H1 (cell line): ENCODE results near the gene NRROS. TPM values are rescaled to one million over a fixed set of nuclear protein-coding genes. Genes with fewer than 3 reads are reported as not detected.

Source experiments
- CTCF ChIA-PET: fragments of 300-600 bp; sonication (Branson Sonifier 250); formaldehyde crosslinking; loops from one replicate; lab custom pipeline; 2021; ENCODE audit not compliant: partially characterized antibody; lab: Charles Lee
- POLR2A ChIA-PET: fragments of 300-600 bp; sonication (Branson Sonifier 250); formaldehyde crosslinking; loops from one replicate; lab custom pipeline; 2021; ENCODE audit warnings: inconsistent platforms; ENCODE audit not compliant: partially characterized antibody; lab: Charles Lee
- DNase-seq, 2 experiments: peaks; one replicate each; pipeline versions ENCODE4 v3.0.0 to v3.0.0-alpha.2; 2010 to 2022; ENCODE audit warnings: low spot score in 2 of 2, low read depth in 1 of 2, mixed read lengths in 1 of 2
- FAIRE-seq: peaks from 2 replicates; lab custom pipeline; 2011; peaks lifted over from hg19 to GRCh38; lab: Jason Lieb, UNC
- H2AFZ ChIP-seq: 2 replicates; pipeline ENCODE4 v1.8.1; 2012; ENCODE audit warnings: low read length, inconsistent platforms
- H2AK5ac ChIP-seq: 2 replicates; pipeline ENCODE4 v1.6.1; 2013; ENCODE audit warnings: low read depth, low read length
- H2BK120ac ChIP-seq: replicated peaks from 2 replicates; pipeline ENCODE3; 2013; ENCODE audit warnings: low read depth, low read length, inconsistent platforms
- H2BK12ac ChIP-seq: 2 replicates; pipeline ENCODE4 v1.6.1; 2013; ENCODE audit warnings: low read depth, low read length
- H2BK15ac ChIP-seq: 2 replicates; pipeline ENCODE4 v1.6.1; 2013; ENCODE audit warnings: low read length
- H2BK20ac ChIP-seq: 2 replicates; pipeline ENCODE4 v1.6.1; 2013; ENCODE audit warnings: low read length
- H2BK5ac ChIP-seq: 2 replicates; pipeline ENCODE4 v1.6.1; 2013; ENCODE audit warnings: low read depth, low read length
- H3K14ac ChIP-seq: 2 replicates; pipeline ENCODE4 v1.6.1; 2013; ENCODE audit warnings: inconsistent platforms; ENCODE audit not compliant: insufficient read length
- H3K18ac ChIP-seq: 2 replicates; pipeline ENCODE4 v1.6.1; 2013; ENCODE audit warnings: low read length; ENCODE audit errors: extremely low read depth
- H3K23ac ChIP-seq: 2 replicates; pipeline ENCODE4 v1.6.1; 2013; ENCODE audit warnings: inconsistent platforms; ENCODE audit not compliant: insufficient read length
- H3K23me2 ChIP-seq: 2 replicates; pipeline ENCODE4 v1.6.1; 2013; ENCODE audit warnings: low read depth, low read length
- H3K27ac ChIP-seq: 2 replicates; pipeline ENCODE4 v1.6.1; 2011; ENCODE audit warnings: low read depth, low read length, inconsistent platforms
- H3K27me3 ChIP-seq, 4 experiments: replicated peaks in 1 of 4; 1 replicate in 1 of 4; 2 replicates in 3 of 4; pipeline versions ENCODE4 v1.6.1 to v1.8.1; 2011 to 2013; ENCODE audit warnings: low read length in 3 of 4, mild to moderate bottlenecking in 3 of 4, inconsistent platforms in 2 of 4, mixed read lengths in 2 of 4, moderate library complexity in 1 of 4; ENCODE audit not compliant: control insufficient read depth in 3 of 4, insufficient read depth in 3 of 4; ENCODE audit errors: extremely low read depth in 1 of 4
- H3K36me3 ChIP-seq, 4 experiments: 2 replicates each; pipeline versions ENCODE4 v1.6.1 to v1.8.1; 2011 to 2013; ENCODE audit warnings: mild to moderate bottlenecking in 4 of 4, low read length in 3 of 4, moderate library complexity in 2 of 4, control low read depth in 1 of 4, inconsistent platforms in 1 of 4; ENCODE audit not compliant: insufficient read depth in 4 of 4, control insufficient read depth in 2 of 4
- H3K4ac ChIP-seq: replicated peaks from 2 replicates; pipeline ENCODE3; 2013; ENCODE audit warnings: low read length, low read depth, mixed read lengths, inconsistent platforms; ENCODE audit not compliant: insufficient read length
- H3K4me1 ChIP-seq, 4 experiments: replicated peaks in 1 of 4; 1 replicate in 1 of 4; 2 replicates in 3 of 4; pipeline versions ENCODE4 v1.6.1 to v1.8.1; 2011 to 2013; ENCODE audit warnings: low read length in 3 of 4, inconsistent platforms in 2 of 4, mixed read lengths in 1 of 4; ENCODE audit not compliant: insufficient read depth in 4 of 4, control insufficient read depth in 3 of 4
- H3K4me2 ChIP-seq, 2 experiments: 2 replicates each; pipeline versions ENCODE4 v1.6.1 to v1.8.1; 2011 to 2013; ENCODE audit warnings: low read depth in 2 of 2, low read length in 2 of 2, control low read depth in 1 of 2, inconsistent platforms in 1 of 2, mild to moderate bottlenecking in 1 of 2; ENCODE audit not compliant: insufficient read depth in 1 of 2
- H3K4me3 ChIP-seq, 4 experiments: fragments of 200-600, 300-600 bp in 1 of 4; sonication (generic), shearing (Covaris generic), sonication (Bioruptor Twin) in 1 of 4; 2 replicates each; pipeline versions ENCODE4 v1.5.1 to v1.8.1; 2011 to 2016; ENCODE audit warnings: low read length in 4 of 4, low read depth in 3 of 4, control low read depth in 2 of 4, inconsistent platforms in 2 of 4, mild to moderate bottlenecking in 2 of 4, mixed read lengths in 1 of 4, moderate library complexity in 1 of 4; ENCODE audit not compliant: insufficient read depth in 2 of 4; ENCODE audit errors: extremely low read depth in 1 of 4
- H3K56ac ChIP-seq: replicated peaks from 2 replicates; pipeline ENCODE3; 2013; ENCODE audit warnings: low read depth, mild to moderate bottlenecking, mixed read lengths, low read length, inconsistent platforms; ENCODE audit not compliant: insufficient read length
- H3K79me1 ChIP-seq: 2 replicates; pipeline ENCODE4 v1.6.1; 2013; ENCODE audit warnings: low read depth, low read length, control low read depth
- H3K79me2 ChIP-seq, 2 experiments: 2 replicates each; pipeline versions ENCODE4 v1.6.1 to v1.8.1; 2012 to 2013; ENCODE audit warnings: low read length in 2 of 2, mild to moderate bottlenecking in 2 of 2, inconsistent platforms in 1 of 2; ENCODE audit not compliant: insufficient read depth in 2 of 2, control insufficient read depth in 1 of 2
- H3K9ac ChIP-seq, 4 experiments: replicated peaks in 1 of 4; 1 replicate in 1 of 4; 2 replicates in 3 of 4; pipeline versions ENCODE4 v1.6.1 to v1.8.1; 2011 to 2013; ENCODE audit warnings: low read depth in 3 of 4, low read length in 3 of 4, control low read depth in 2 of 4, mild to moderate bottlenecking in 2 of 4, moderate library complexity in 2 of 4, inconsistent platforms in 1 of 4; ENCODE audit errors: extremely low read depth in 1 of 4
- H3K9me3 ChIP-seq, 2 experiments: 2 replicates each; pipeline versions ENCODE4 v1.6.1 to v1.8.1; 2012 to 2013; ENCODE audit warnings: mild to moderate bottlenecking in 2 of 2, moderate library complexity in 2 of 2, control low read depth in 1 of 2, inconsistent platforms in 1 of 2, low read depth in 1 of 2, low read length in 1 of 2, mixed read lengths in 1 of 2; ENCODE audit not compliant: insufficient read depth in 2 of 2
- H4K20me1 ChIP-seq, 2 experiments: replicated peaks in 1 of 2; 2 replicates each; pipeline versions ENCODE3 to v1.8.1; 2011 to 2013; ENCODE audit warnings: inconsistent platforms in 2 of 2, low read length in 2 of 2, mild to moderate bottlenecking in 1 of 2; ENCODE audit not compliant: insufficient read depth in 2 of 2, control insufficient read depth in 1 of 2
- H4K5ac ChIP-seq: 2 replicates; pipeline ENCODE4 v1.6.1; 2013; ENCODE audit warnings: low read length, low read depth, mixed read lengths, inconsistent platforms; ENCODE audit not compliant: insufficient read length
- H4K8ac ChIP-seq: 2 replicates; pipeline ENCODE4 v1.8.0; 2013; ENCODE audit warnings: mild to moderate bottlenecking, moderate library complexity, low read length, inconsistent platforms; ENCODE audit not compliant: insufficient read depth; ENCODE audit errors: extremely low read depth
- H4K91ac ChIP-seq: replicated peaks from 2 replicates; pipeline ENCODE3; 2013; ENCODE audit warnings: low read length, mixed read lengths, inconsistent platforms; ENCODE audit not compliant: insufficient read length
- CREB1 ChIP-seq: IDR thresholded peaks from 2 replicates; pipeline ENCODE4 v1.6.1; 2012; ENCODE audit warnings: inconsistent platforms
- GTF2F1 ChIP-seq: IDR thresholded peaks from 2 replicates; pipeline ENCODE4 v1.6.1; 2012; ENCODE audit warnings: low read depth, low read length, improper control_type of control experiment, borderline replicate concordance
- JUND ChIP-seq: IDR thresholded peaks from 2 replicates; pipeline ENCODE4 v1.6.1; 2011; ENCODE audit warnings: mild to moderate bottlenecking, improper control_type of control experiment, low read length
- RXRA ChIP-seq: IDR thresholded peaks from 2 replicates; pipeline ENCODE4 v1.6.1; 2011; ENCODE audit warnings: low read depth, mild to moderate bottlenecking, low read length, moderate library complexity; ENCODE audit not compliant: insufficient read depth
- USF2 ChIP-seq: IDR thresholded peaks from 2 replicates; pipeline ENCODE4 v1.6.1; 2011; ENCODE audit warnings: low read length, improper control_type of control experiment
- ZNF274 ChIP-seq: IDR thresholded peaks from 2 replicates; pipeline ENCODE4 v1.7.0; 2012; ENCODE audit warnings: low read length, borderline replicate concordance; ENCODE audit errors: extremely low read depth
- WGBS, 2 experiments: shearing (Covaris generic) in 1 of 2; methylation state at CpG; one replicate each; pipeline versions ENCODE4 v1.1.6 to v1.1.7; 2013 to 2015; ENCODE audit warnings: low lambda C conversion rate in 2 of 2, mixed read lengths in 2 of 2, inconsistent platforms in 1 of 2, low coverage in 1 of 2, missing lambda C conversion rate in 1 of 2; ENCODE audit not compliant: insufficient replicate concordance in 2 of 2, insufficient coverage in 1 of 2, insufficient read length in 1 of 2; ENCODE audit errors: extremely low coverage in 1 of 2, missing lambda C conversion rate in 1 of 2; 5-methylcytosine and 5-hydroxymethylcytosine counted together
- polyA plus RNA-seq, 7 experiments: library from polyadenylated mRNA; depleted of rRNA in 3 of 7; stranded (reverse) in 5 of 7; unstranded in 2 of 7; fragments of >200 nt in 5 of 7; fragments of 200-250 nt in 2 of 7; gene quantifications; 1 replicate in 5 of 7; 2 replicates in 1 of 7; 4 replicates in 1 of 7; pipeline versions ENCODE4 v1.2.1 to v1.2.3, GENCODE V29; 2011 to 2013; ENCODE audit warnings: missing spikeins in 2 of 7, mixed read lengths in 2 of 7
- total RNA-seq: library from RNA; stranded (reverse); fragmentation: NEBNext Ultra II Directional; extraction: Animal tissue kit (Norgen Biotek cat#: 25700); gene quantifications from 2 replicates; pipeline ENCODE4 v1.2.1, GENCODE V29; 2021

NRROS gene
- total and polyA plus RNA-seq, 2 of the 8 experiments (the other 6 are each of a cell fraction or from before 2014, with no cell fraction given): 5.3 to 7.3 TPM

- H3K9me3 ChIP-seq: no peaks in the 10 kb centered on the region
- H3K79me2 ChIP-seq: peaks cover 0 to 2% of the 10 kb centered on the region in 2 experiments; a peak in 1 of 4 replicates
- H3K36me3 ChIP-seq: no peaks in the 10 kb centered on the region
- no peak for FAIRE-seq
- no peak overlapping the region for H2BK120ac ChIP-seq
- H2AK5ac ChIP-seq: no peak overlapping the region
- no peak overlapping the region for H4K8ac ChIP-seq
- H3K4me2 ChIP-seq: no peak overlapping the region
- POLR2A ChIA-PET: interaction anchor here (1.1 to 1.3 kb wide), 2 partner anchors 20 to 92 kb away, joined by 3 to 4 read pairs; no protein-coding TSS in a partner anchor
- H3K4me3 ChIP-seq: no peak overlapping the region
- no peak overlapping the region for H3K4ac ChIP-seq
- H3K9ac ChIP-seq: no peak overlapping the region
- no peaks in the 10 kb centered on the region for H4K20me1 ChIP-seq
- H4K91ac ChIP-seq: no peak overlapping the region
- TF ChIP-seq RXRA: no peak
- TF ChIP-seq JUND: no peak
- TF ChIP-seq GTF2F1: no peak
- TF ChIP-seq CREB1: no peak
- TF ChIP-seq ZNF274: no peak
- TF ChIP-seq USF2: no peak
- H3K79me1 ChIP-seq: no peaks in the 10 kb centered on the region
- no peak overlapping the region for H4K5ac ChIP-seq
- CTCF ChIA-PET: interaction anchor here (0.9 to 1.4 kb wide), 3 partner anchors 9 to 42 kb away, joined by 3 to 5 read pairs (median 3); no protein-coding TSS in a partner anchor
- no peak overlapping the region for H2BK12ac ChIP-seq
- H2BK15ac ChIP-seq: peak overlapping the region; percentile 36; the same call in 1 of the 2 replicates
- H2AFZ ChIP-seq: no peak overlapping the region
- H3K23me2 ChIP-seq: no peaks in the 10 kb centered on the region
- no peak overlapping the region for H3K56ac ChIP-seq
- no peak overlapping the region for H2BK20ac ChIP-seq
- no peak overlapping the region for H3K18ac ChIP-seq
- H3K23ac ChIP-seq: no peak overlapping the region
- no peak overlapping the region for H3K27ac ChIP-seq
- WGBS, 2 experiments: 73% methylated on average over 3 of the region's 3 CpGs; no CpG with 5 or more reads in 1 of the 2 experiments
- H3K27me3 ChIP-seq: no peaks in the 10 kb centered on the region
- peaks cover 4 to 11% (median 7%) of the 10 kb centered on the region in 4 experiments for H3K4me1 ChIP-seq
- DNase-seq: no peak
- H3K14ac ChIP-seq: no peak overlapping the region
- H2BK5ac ChIP-seq: no peak overlapping the region
These were observed 12.3 kb downstream of the NRROS start for GRCh38 chr3:196651819-196652218.
